ENCODE measurements around the gene MMP8.

The MMP8 gene

GRCh38 chr11:102724904-102725500, at the start of gene MMP8:
Gene MMP8, minus strand, starts transcription at chr11:102724954. Its CDS starts 99 bp downstream, at chr11:102724855.
- no peak within 1 kb of the TSS for H3K27ac ChIP-seq
- TF ChIP-seq CTCF (IDR thresholded peaks at IDR 0.05) (no peak), ZFX (IDR thresholded peaks at IDR 0.05; ENCODE audit: borderline replicate concordance) (no peak)

GRCh38 chr11:102773386-102773785, 48.6 kb upstream of the MMP8 start:
- TF ChIP-seq ZFX (IDR thresholded peaks at IDR 0.05; ENCODE audit: borderline replicate concordance) (no peak), CTCF (IDR thresholded peaks at IDR 0.05) (no peak)

GRCh38 chr11:102771351-102771750, 46.6 kb upstream of the MMP8 start:
- TF ChIP-seq ZFX (IDR thresholded peaks at IDR 0.05; ENCODE audit: borderline replicate concordance), result no peak
- TF ChIP-seq CTCF (IDR thresholded peaks at IDR 0.05), result no peak
- no peak overlapping the region for H3K27ac ChIP-seq

More at GRCh38 chr11:102773386-102773785, 48.6 kb upstream of the MMP8 start:
- no peak overlapping the region for H3K27ac ChIP-seq

- TF ChIP-seq CTCF (IDR thresholded peaks at IDR 0.05), result no peak
- H3K27ac ChIP-seq, result no peak overlapping the region
Measured at GRCh38 chr11:102770191-102770590, 45.4 kb upstream of the MMP8 start.

- no peak overlapping the region for H3K27ac ChIP-seq
- TF ChIP-seq CTCF (IDR thresholded peaks at IDR 0.05) (no peak), ZFX (IDR thresholded peaks at IDR 0.05; ENCODE audit: borderline replicate concordance) (no peak)
Measured at GRCh38 chr11:102767800-102768199, 43.0 kb upstream of the MMP8 start.

GRCh38 chr11:102763440-102763839, 38.7 kb upstream of the MMP8 start:
- H3K27ac ChIP-seq, result no peak overlapping the region

More at GRCh38 chr11:102763440-102763839, 38.7 kb upstream of the MMP8 start:
- TF ChIP-seq CTCF (IDR thresholded peaks at IDR 0.05), result no peak
- TF ChIP-seq ZFX (IDR thresholded peaks at IDR 0.05; ENCODE audit: borderline replicate concordance), result no peak
